ENCODE data around the gene VGLL4. TPM values are rescaled to one million over a fixed set of nuclear protein-coding genes. Genes with fewer than 3 reads are reported as not detected.
A peak's percentile ranks its signal among the peaks of the same experiment; 100 is the strongest.
"Not testable (repeated sequence)": the region's sequence is repeated elsewhere in the genome, so short reads cannot be mapped to it uniquely, and the experiment has no call there.

VGLL4 gene
- polyA plus RNA-seq, 4 donors = 101 to 123 (median 118) TPM

GRCh38 chr3:11610044-11610671 lies 33.6 kb downstream of the VGLL4 start:
- no peak for DNase-seq (ENCODE audit: low read depth in 4 of 4, low spot score in 2 of 4)

GRCh38 chr3:11609481-11609880 lies 34.2 kb downstream of the VGLL4 start:
- no peak for DNase-seq (ENCODE audit: low read depth in 4 of 4, low spot score in 2 of 4)

- no peak for DNase-seq (ENCODE audit: low read depth in 4 of 4, low spot score in 2 of 4)
Observed at GRCh38 chr3:11607816-11608215, 35.9 kb downstream of the VGLL4 start.

DNA sequence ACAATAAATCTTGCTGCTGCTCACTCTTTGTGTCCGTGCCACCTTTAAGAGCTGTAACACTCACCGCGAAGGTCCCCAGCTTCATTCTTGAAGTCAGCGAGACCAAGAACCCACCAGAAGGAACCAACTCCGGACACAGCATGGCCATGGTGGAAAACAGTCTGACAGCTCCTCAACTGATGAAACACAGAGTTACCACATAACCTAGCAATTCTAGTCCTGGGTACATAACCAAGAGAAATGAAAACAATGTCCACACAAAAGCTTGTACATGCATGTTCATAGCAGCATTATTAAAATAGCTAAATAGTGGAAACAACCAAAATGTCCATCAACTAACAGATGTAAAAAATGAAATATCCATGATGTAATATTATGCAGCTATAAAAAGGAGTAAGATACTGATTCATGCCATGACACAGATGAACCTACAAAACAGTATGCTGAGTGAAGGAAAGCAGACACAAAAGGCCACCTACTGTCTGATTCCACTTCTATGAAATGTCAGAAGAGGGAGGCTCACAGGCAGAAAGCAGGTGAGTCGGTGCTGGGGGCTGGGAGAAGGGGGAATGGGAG lies 36.8 kb downstream of the VGLL4 start:
- DNase-seq (ENCODE audit: low read depth in 4 of 4, low spot score in 2 of 4) = no peak

GRCh38 chr3:11606090-11606784 lies 37.5 kb downstream of the VGLL4 start:
- no peak for DNase-seq (ENCODE audit: low read depth in 4 of 4, low spot score in 2 of 4)

GRCh38 chr3:11605398-11605797 lies 38.3 kb downstream of the VGLL4 start:
- DNase-seq (ENCODE audit: low read depth in 4 of 4, low spot score in 2 of 4) = no peak

GRCh38 chr3:11604139-11604892 lies 39.4 kb downstream of the VGLL4 start:
- no peak for DNase-seq (ENCODE audit: low read depth in 4 of 4, low spot score in 2 of 4)

DNA sequence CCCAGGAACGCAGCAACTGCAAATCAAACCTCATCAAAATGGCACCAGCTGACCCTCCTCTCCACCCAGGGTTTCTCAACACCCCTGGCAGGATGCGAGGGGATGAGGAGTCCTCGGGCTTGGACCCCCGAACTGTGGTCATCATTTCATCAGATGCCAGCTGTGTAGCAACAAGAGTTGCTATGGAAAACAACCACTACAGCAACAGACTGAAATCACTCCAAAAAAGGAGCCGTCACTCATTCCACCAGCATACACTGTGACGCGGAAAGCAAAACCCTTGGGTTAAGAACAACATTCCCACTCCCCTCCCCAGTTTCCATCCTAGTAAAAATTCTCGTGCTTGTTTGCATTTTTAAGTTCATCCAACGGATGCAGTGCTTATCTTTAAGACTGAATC lies 40.1 kb downstream of the VGLL4 start:
- no peak for DNase-seq (ENCODE audit: low read depth in 4 of 4, low spot score in 2 of 4)

GRCh38 chr3:11602886-11603527 lies 40.7 kb downstream of the VGLL4 start:
- no peak for DNase-seq (ENCODE audit: low read depth in 4 of 4, low spot score in 2 of 4)

DNA sequence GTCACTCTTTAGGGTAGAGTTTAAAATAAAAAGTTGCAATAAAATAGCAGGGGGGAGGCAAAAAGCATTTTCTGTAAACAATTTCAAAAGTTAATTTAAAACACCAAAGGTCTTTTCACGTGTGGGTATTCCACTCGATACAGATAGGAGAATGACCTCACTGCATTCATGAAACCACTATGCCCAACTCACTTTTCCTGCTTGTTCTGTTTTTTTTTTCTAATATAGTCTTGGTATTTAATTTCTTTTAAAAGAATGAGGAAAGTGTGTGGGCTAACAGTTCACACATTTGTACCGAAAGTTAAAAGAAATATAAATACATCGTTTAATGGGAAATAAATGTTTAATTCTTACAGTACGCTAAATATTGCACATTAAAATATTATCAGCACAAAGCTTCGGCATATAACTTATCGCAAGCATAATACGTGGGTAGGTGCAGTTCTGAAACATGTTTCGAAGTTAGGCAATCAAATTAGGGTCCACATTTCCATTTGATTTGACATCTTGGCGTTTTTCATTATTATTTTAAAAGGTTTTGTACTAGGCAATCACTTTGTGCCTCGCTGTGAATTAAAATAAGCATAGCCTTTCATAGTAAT lies 41.4 kb downstream of the VGLL4 start:
- DNase-seq (ENCODE audit: low read depth in 4 of 4, low spot score in 2 of 4) = no peak

- DNase-seq (ENCODE audit: low read depth in 4 of 4, low spot score in 2 of 4) = no peak
Observed at GRCh38 chr3:11601446-11602238, 42.1 kb downstream of the VGLL4 start.

DNA sequence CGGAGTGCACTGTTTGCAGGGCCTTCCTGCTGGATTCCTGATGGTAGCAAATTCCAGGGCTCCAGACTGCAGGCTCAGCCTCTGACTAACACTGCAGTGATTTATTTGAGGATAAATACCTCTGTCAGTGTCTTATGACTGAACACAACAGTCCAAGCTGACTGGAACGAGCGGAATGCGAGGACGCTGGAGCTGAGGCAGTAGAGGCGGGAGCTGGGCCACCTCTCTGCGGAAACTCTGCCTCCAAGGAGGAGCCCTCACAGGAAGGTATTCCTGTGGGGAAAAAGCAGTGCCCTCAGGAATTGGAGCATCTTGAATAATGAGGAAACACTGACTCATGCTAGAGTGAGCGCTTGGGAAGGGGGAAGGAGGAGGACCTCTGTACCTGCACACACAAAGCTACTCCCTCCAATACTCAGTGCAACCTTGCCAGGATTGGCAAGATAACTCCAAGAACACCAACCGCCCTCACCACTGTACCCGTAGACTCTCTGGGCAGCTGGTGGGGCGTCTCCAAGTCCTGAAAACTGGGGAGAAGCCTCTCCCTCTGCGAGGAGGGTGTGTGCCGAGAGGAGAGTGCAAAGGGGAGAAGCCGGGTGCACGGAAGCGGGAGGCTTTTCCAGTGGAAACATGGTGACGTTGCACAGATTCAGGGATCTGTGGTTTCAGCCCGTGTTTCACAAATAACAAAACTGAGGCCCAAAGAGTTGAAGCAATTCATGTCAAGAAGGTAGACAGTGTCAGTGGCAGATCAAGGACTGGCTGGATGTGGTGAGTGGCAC lies 43.0 kb downstream of the VGLL4 start:
- DNase-seq (ENCODE audit: low read depth in 4 of 4, low spot score in 2 of 4) = peak in 2 of 4 donors; percentile 78 to 83

GRCh38 chr3:11596387-11596786 lies 47.3 kb downstream of the VGLL4 start:
- no peak for DNase-seq (ENCODE audit: low read depth in 4 of 4, low spot score in 2 of 4)

GRCh38 chr3:11595024-11595423 lies 48.7 kb downstream of the VGLL4 start:
- not testable (repeated sequence) for DNase-seq (ENCODE audit: low read depth in 4 of 4, low spot score in 2 of 4)

DNA sequence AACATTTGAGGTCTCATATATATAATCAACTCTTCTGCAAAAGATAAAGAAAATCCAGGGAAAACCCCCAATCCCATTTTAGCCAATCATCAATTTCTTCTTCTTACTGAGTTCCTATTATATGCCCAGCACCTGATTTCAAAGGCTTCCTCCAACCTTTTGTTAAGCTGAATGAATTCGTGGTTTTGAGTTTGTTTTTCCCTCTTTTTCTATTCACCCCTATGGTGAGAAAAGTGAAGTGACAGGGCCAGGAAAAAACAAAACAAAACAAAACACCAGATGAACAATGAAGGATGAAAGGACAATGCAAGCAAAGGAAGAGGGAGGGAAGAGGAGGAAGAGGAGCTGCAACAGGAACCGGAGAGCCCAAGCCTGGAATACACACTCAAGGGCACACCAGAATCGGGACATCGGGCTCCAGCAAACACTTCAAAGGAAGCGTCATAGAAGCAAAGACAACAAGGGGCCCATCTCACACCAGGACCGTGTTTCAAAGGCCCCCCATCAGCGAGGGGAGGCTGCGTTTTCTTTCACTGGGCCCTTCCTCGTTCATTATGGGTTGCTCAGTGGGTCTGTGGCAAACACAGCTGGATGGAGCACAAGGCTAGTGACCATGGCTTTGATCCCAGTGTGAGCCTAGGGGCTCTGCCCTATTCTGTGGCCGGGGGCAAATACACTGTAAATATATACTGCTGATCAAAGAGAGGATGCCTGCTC lies 50.2 kb downstream of the VGLL4 start:
- no peak for DNase-seq (ENCODE audit: low read depth in 4 of 4, low spot score in 2 of 4)

DNA sequence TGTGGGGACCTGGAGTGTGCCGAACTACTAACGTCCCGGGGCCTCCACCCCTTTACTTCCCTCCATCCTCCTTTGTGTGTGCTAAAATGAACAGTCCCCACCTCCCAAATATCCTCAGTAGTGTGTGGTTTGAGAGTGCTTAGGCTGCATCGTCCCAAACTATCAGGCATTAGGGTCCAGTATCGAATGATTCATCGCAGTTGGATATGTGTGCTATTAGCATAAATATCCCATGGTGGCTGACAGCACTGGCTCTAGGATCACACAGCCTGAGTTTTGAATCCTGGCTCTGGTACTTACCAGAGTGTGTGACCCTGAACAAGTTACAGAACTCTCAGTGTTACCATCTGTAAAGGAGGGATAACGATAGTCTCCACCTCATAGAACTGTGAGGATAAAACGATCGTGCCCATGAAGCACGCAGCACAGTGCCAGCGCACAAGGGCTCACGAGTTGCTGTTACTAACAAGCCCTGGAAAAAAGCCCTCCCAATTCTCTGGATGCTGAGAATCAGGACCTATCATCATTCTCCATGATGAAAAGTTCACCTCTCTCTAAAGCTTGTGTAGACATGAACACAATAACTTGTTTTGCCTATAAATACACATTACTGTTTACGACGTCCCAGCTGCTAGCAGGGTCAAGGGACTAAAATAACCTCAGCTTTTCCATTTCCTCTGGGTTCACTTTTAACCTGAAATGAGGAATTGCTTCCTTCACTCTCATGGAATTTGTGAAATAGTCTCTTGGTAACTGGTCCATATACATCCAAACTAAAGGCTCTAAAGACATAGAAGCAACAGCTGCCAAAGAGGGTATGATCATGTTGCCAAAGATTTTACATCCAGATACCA lies 51.0 kb downstream of the VGLL4 start:
- no peak for DNase-seq (ENCODE audit: low read depth in 4 of 4, low spot score in 2 of 4)

All from left renal cortex interstitium (tissue), 4 donors.